HFFc6 (cell line): ENCODE results near the gene FCHSD2. TPM values are rescaled to one million over a fixed set of nuclear protein-coding genes. Genes with fewer than 3 reads are reported as not detected.
A peak's percentile ranks its signal among the peaks of the same experiment; 100 is the strongest.
"Not testable (repeated sequence)": the region's sequence is repeated elsewhere in the genome, so short reads cannot be mapped to it uniquely, and the experiment has no call there.

ENCODE experiments used
- DNase-seq: peaks from one replicate; pipeline ENCODE4 v3.0.0-alpha.2; 2018
- H3K27ac Mint-ChIP-seq: 2 replicates; pipeline ENCODE4 v1.8.0; 2020; ENCODE audit warnings: mild to moderate bottlenecking, mixed read lengths
- H3K27me3 Mint-ChIP-seq: 2 replicates; pipeline ENCODE4 v1.8.0; 2021; ENCODE audit warnings: mild to moderate bottlenecking, moderate library complexity, mixed read lengths; ENCODE audit not compliant: insufficient read depth
- H3K36me3 Mint-ChIP-seq: 2 replicates; pipeline ENCODE4 v1.8.0; 2021; ENCODE audit warnings: low read depth, mixed read lengths
- H3K4me1 Mint-ChIP-seq: 2 replicates; pipeline ENCODE4 v1.8.0; 2020; ENCODE audit warnings: low read depth, mixed read lengths
- H3K4me3 Mint-ChIP-seq: 2 replicates; pipeline ENCODE4 v1.8.0; 2020; ENCODE audit warnings: mild to moderate bottlenecking, moderate library complexity, mixed read lengths
- H3K9me3 Mint-ChIP-seq: 2 replicates; pipeline ENCODE4 v1.8.0; 2020; ENCODE audit warnings: mild to moderate bottlenecking, mixed read lengths
- CTCF ChIP-seq: fragments of 200-600 bp; sonication (generic); IDR thresholded peaks from 2 replicates; pipeline ENCODE4 v1.5.0; 2021; ENCODE audit warnings: antibody characterized with exemption, mild to moderate bottlenecking
- total RNA-seq, 6 experiments: library from RNA; stranded (reverse); fragmentation: NEBNext Ultra II Directional; extraction: Animal tissue kit (Norgen Biotek cat#: 25700); gene quantifications; 2 replicates in 1 of 6; 3 replicates in 5 of 6; pipeline ENCODE4 v1.2.3, GENCODE V29; 2021

FCHSD2 gene
- total RNA-seq, 6 experiments from 2014 or later = 58.9 to 68.2 (median 65.0) TPM

GRCh38 chr11:72799441-72799840 is 342.7 kb downstream of the FCHSD2 start:
- Mint-ChIP-seq H3K9me3 (no peaks in the 10 kb centered on the region; the same call in 1 of the 2 replicates), H3K27ac (no peak overlapping the region), H3K27me3 (no peaks in the 10 kb centered on the region; the same call in 1 of the 2 replicates), H3K4me3 (no peak overlapping the region), H3K4me1 (peaks cover 6% of the 10 kb centered on the region), H3K36me3 (no peaks in the 10 kb centered on the region)
- no peak for TF ChIP-seq CTCF
- no peak for DNase-seq

GRCh38 chr11:72798361-72798760 is 343.8 kb downstream of the FCHSD2 start:
- no peak for TF ChIP-seq CTCF
- Mint-ChIP-seq H3K27me3 (no peaks in the 10 kb centered on the region; the same call in 1 of the 2 replicates), H3K4me1 (peaks cover 15% of the 10 kb centered on the region), H3K36me3 (no peaks in the 10 kb centered on the region), H3K9me3 (no peaks in the 10 kb centered on the region; the same call in 1 of the 2 replicates), H3K27ac (no peak overlapping the region), H3K4me3 (no peak overlapping the region)
- DNase-seq = no peak

- Mint-ChIP-seq H3K27ac (peak within 1 kb of the TSS; percentile 96), H3K9me3 (no peaks in the 10 kb centered on the region; the same call in 1 of the 2 replicates), H3K27me3 (no peaks in the 10 kb centered on the region; the same call in 1 of the 2 replicates), H3K4me3 (peak within 1 kb of the TSS; percentile 99), H3K36me3 (no peaks in the 10 kb centered on the region), H3K4me1 (peaks cover 49% of the 10 kb centered on the region)
- peak; percentile 89 for DNase-seq
- TF ChIP-seq CTCF = peak; percentile 100
Observed at GRCh38 chr11:72793425-72794367, 348.4 kb downstream of the FCHSD2 start, which contains the start of gene STARD10. TSS of gene STARD10 (minus strand) at chr11:72794047. CDS start at chr11:72781181, 12,866 bp downstream.

DNA sequence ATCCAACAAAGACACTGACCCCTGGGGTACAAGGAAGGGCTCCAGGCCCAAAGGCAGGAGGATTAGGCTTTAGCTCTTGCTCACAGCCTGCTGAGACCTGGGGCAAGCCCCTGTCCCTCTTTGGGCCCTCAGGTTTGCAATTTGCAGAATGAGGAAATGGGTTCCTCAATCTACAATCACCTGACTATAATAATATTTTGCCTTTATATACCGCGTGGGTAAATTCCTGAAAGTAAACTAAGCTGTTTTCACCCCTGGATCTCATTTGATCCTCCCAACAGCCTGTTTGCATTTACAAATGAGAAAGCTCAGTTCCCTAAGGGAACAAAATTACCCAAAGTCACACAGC is 349.1 kb downstream of the FCHSD2 start:
- Mint-ChIP-seq H3K9me3 (no peaks in the 10 kb centered on the region; the same call in 1 of the 2 replicates), H3K4me1 (peaks cover 49% of the 10 kb centered on the region), H3K36me3 (no peaks in the 10 kb centered on the region), H3K27me3 (no peaks in the 10 kb centered on the region; the same call in 1 of the 2 replicates), H3K27ac (peak overlapping the region; percentile 96), H3K4me3 (peak overlapping the region; percentile 99)
- TF ChIP-seq CTCF = no peak
- DNase-seq = no peak

- no peak overlapping the region for H3K4me3 Mint-ChIP-seq
- H3K27me3 Mint-ChIP-seq = peaks cover 2% of the 10 kb centered on the region
- peaks cover 49% of the 10 kb centered on the region for H3K4me1 Mint-ChIP-seq
- TF ChIP-seq CTCF = no peak
- H3K9me3 Mint-ChIP-seq = no peaks in the 10 kb centered on the region; the same call in 1 of the 2 replicates
- H3K27ac Mint-ChIP-seq = peak overlapping the region; percentile 96; the same call in 1 of the 2 replicates
- H3K36me3 Mint-ChIP-seq = no peaks in the 10 kb centered on the region
- no peak for DNase-seq
Observed at GRCh38 chr11:72792437-72793021, 349.6 kb downstream of the FCHSD2 start.

DNA sequence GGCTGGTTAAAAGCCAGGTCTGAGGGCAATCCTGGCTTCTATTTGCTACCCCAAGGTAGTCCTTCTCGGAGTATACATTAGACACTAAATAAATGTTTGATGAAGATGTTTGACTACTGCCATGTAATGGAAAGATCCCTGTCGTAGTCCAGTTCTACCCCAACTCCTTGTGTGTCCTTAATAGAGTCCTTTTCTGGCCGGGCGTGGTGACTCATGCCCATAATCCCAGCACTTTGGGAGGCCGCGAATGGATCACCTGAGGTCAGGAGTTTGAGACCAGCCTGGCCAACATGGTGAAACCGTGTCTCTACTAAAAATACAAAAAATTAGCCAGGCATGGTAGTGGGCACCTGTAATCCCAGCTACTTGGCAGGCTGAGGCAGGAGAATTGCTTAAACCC is 350.9 kb downstream of the FCHSD2 start:
- peaks cover 49% of the 10 kb centered on the region for H3K4me1 Mint-ChIP-seq
- H3K27ac Mint-ChIP-seq, DNase-seq, H3K36me3 Mint-ChIP-seq, H3K27me3 Mint-ChIP-seq, H3K9me3 Mint-ChIP-seq, H3K4me3 Mint-ChIP-seq: not testable (repeated sequence)
